ENCODE results near the gene BEST1.

GRCh38 chr11:61959678-61960077, 9.5 kb downstream of the BEST1 start:
- TF ChIP-seq CTCF (IDR thresholded peaks at IDR 0.05 in 2 of 3, conservative IDR thresholded peaks at IDR 0.05 in 1 of 3; ENCODE audit: borderline replicate concordance in 1 of 3, insufficient read depth in 1 of 3, low read depth in 2 of 3, low read length in 2 of 3) (no peak), RAD21 (IDR thresholded peaks at IDR 0.05; ENCODE audit: low read depth) (no peak)

Measured in HCT116 (cell line).